Stomach (tissue), 4 donors: ENCODE data around the gene PRKCE.

Experiments used
- CTCF ChIP-seq, 7 experiments: fragments of 450-650 bp in 4 of 7; fragments of 200-600 bp in 3 of 7; sonication (generic) in 3 of 7; IDR thresholded peaks; one replicate each; pipeline ENCODE4 v1.5.1; 2016 to 2019; ENCODE audit warnings: antibody characterized with exemption in 7 of 7, control low read depth in 2 of 7, mild to moderate bottlenecking in 1 of 7
- POLR2A ChIP-seq, 4 donors: fragments of 450-650 bp; IDR thresholded peaks; one replicate each; pipeline ENCODE4 v1.6.1; 2016; ENCODE audit warnings: antibody characterized with exemption in 4 of 4, control low read depth in 2 of 4, mild to moderate bottlenecking in 1 of 4, moderate library complexity in 1 of 4
- POLR2AphosphoS5 ChIP-seq, 3 donors: sonication (generic); formaldehyde crosslinking; IDR thresholded peaks; one replicate each; pipeline ENCODE4 v1.6.1; 2016; ENCODE audit warnings: antibody characterized with exemption in 3 of 3

- no peak for TF ChIP-seq CTCF (IDR thresholded peaks at IDR 0.05)
- no peak for TF ChIP-seq POLR2A (IDR thresholded peaks at IDR 0.05)
- TF ChIP-seq POLR2AphosphoS5 (IDR thresholded peaks at IDR 0.05) = no peak
Observed at GRCh38 chr2:45915523-45915922, 264.0 kb downstream of the PRKCE start.
